Effector memory CD8-positive, alpha-beta T cell (primary cell): Measurements from ENCODE around the gene ZC3HAV1L.
"Not testable (repeated sequence)": the region's sequence is repeated elsewhere in the genome, so short reads cannot be mapped to it uniquely, and the experiment has no call there.

Experiments used
- ATAC-seq: fragments of 150-1000 bp; cut with Tn5 transposase; replicated peaks from 2 replicates; pipeline ENCODE4 v1.10.0; 2021; ENCODE audit warnings: mild to moderate bottlenecking, moderate library complexity
- DNase-seq, 3 experiments: peaks; one replicate each; pipeline ENCODE4 v3.0.0; 2021
- H3K27ac Mint-ChIP-seq, 2 donors: one replicate each; pipeline ENCODE4 v1.8.0; 2022; ENCODE audit warnings: mild to moderate bottlenecking in 2 of 2, mixed read lengths in 2 of 2, moderate library complexity in 2 of 2
- H3K27me3 Mint-ChIP-seq, 2 donors: one replicate each; pipeline ENCODE4 v1.8.0; 2022; ENCODE audit warnings: mixed read lengths in 2 of 2
- H3K36me3 Mint-ChIP-seq: one replicate; pipeline ENCODE4 v1.8.0; 2022; ENCODE audit warnings: mild to moderate bottlenecking, moderate library complexity, mixed read lengths; ENCODE audit not compliant: insufficient read depth
- H3K4me1 Mint-ChIP-seq, 2 donors: one replicate each; pipeline ENCODE4 v1.8.0; 2022; ENCODE audit warnings: low read depth in 2 of 2, mixed read lengths in 2 of 2
- H3K4me3 Mint-ChIP-seq, 2 donors: one replicate each; pipeline ENCODE4 v1.8.0; 2022; ENCODE audit warnings: mild to moderate bottlenecking in 2 of 2, mixed read lengths in 2 of 2, moderate library complexity in 2 of 2
- H3K9me3 Mint-ChIP-seq, 2 donors: one replicate each; pipeline ENCODE4 v1.8.0; 2022; ENCODE audit warnings: mixed read lengths in 2 of 2

ZC3HAV1L gene

DNA sequence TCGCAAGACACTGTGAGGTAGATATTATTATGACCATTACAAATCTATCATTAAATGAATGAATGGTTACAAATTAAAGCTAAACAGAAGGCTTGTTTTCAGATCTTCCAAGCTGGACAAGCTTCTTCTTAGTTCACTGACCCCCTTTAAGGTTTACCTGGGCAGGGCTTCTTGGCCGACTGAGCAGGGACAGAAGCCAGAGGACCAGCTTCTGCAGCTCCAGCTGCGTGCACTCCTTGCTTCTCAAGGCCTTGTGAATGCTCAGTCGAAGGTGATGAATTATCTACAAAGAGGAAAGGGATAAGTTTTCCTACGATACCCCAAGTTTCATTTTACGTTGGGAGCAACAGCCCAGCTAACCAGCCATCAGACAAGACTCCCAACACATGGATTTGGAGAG is 9.3 kb downstream of the ZC3HAV1L start:
- H3K9me3 Mint-ChIP-seq, result no peaks in the 10 kb centered on the region
- ATAC-seq (no peak), DNase-seq (no peak)
- peak overlapping the region in 1 of 2 donors; percentile 12 for H3K27ac Mint-ChIP-seq
- no peak overlapping the region for H3K4me3 Mint-ChIP-seq
- H3K27me3 Mint-ChIP-seq, result no peaks in the 10 kb centered on the region
- peaks cover 5% of the 10 kb centered on the region for H3K36me3 Mint-ChIP-seq
- H3K4me1 Mint-ChIP-seq, result no peaks in the 10 kb centered on the region

DNA sequence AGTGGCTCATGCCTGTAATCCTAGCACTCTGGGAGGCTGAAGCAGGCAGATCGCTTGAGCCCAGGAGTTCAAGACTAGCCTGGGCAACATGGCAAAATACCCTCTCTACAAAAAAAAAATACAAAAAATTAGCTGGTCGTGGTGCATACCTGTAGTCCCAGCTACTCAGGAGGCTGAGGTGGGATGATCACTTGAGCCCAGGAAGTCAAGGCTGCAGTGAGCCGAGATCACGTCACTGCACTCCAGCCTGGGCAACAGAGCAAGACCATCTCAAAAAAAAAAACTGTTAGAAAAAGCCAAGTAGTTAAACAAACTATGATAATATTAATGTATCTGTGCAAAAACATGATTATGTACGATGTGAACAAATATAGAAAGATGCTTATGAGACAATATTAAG is 10.0 kb downstream of the ZC3HAV1L start:
- not testable (repeated sequence) for ATAC-seq, H3K36me3 Mint-ChIP-seq, H3K4me3 Mint-ChIP-seq, H3K27me3 Mint-ChIP-seq, H3K4me1 Mint-ChIP-seq, DNase-seq, H3K27ac Mint-ChIP-seq, H3K9me3 Mint-ChIP-seq

DNA sequence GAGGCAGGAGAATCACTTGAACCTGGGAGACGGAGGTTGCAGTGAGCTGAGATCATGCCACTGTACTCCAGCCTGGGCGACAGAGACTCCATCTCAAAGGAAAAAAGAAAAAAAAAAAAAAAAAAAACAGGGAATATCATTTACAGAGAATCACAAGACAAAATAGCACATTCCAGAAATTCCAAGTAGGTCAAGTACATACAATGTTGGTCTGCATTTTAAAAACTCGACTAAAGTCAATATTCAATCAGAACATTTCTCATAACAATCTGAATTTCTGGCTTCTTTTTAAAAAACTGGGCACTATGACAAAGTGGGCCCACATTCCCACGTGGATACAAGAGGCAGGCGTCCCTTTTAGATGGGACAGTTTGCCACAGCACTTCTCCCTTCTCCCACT is 12.8 kb downstream of the ZC3HAV1L start:
- Mint-ChIP-seq H3K4me1 (peaks cover 0 to under 1% of the 10 kb centered on the region in 2 donors), H3K27me3 (no peaks in the 10 kb centered on the region), H3K27ac (no peak overlapping the region), H3K36me3 (peaks cover 9% of the 10 kb centered on the region), H3K4me3 (no peak overlapping the region), H3K9me3 (no peaks in the 10 kb centered on the region)
- ATAC-seq, result no peak
- DNase-seq, result no peak

DNA sequence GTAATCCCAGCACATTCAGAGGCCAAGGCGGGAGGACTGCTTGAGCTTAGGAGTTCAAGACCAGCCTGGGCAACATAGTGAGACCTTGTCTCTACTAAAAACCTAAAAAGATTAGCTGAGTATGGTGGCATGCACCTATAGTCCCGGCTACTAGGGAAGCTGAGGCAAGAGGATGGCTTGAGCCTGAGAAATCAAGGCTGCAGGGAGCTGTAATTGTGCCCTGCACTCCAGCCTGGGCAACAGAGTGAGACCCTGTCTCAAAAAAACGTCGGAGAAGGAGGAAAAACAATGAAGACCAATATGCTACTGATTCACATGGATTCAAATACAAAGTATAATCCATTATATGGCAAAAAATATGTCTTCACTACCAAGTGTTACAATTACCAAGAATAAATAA is 13.6 kb downstream of the ZC3HAV1L start:
- ATAC-seq, result no peak
- DNase-seq, result no peak
- Mint-ChIP-seq H3K27me3 (no peaks in the 10 kb centered on the region), H3K4me3 (no peak overlapping the region), H3K27ac (no peak overlapping the region), H3K4me1 (peaks cover 1 to 2% of the 10 kb centered on the region in 2 donors), H3K9me3 (no peaks in the 10 kb centered on the region), H3K36me3 (peaks cover 9% of the 10 kb centered on the region)

DNA sequence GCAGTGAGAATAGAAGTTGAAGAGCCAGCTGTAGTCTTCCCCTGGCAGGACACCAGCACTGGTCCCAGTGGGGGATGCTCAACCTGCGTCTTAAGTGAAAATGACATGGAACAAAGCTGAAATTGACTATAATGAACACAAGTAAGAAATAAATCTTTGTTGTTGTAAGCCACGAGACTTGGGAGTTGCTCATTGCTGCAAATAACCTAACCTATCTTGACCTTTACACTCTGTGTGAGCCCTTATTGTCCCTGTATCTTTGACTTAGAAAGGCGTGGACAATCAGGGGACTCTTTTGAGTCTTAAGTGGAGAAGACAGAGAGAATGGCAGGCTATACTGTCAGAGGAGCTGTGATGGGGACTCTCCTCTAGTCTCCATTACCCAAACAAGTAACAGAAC is 16.9 kb downstream of the ZC3HAV1L start:
- ATAC-seq, result no peak
- Mint-ChIP-seq H3K4me1 (peaks cover 1 to 7% of the 10 kb centered on the region in 2 donors), H3K4me3 (no peak overlapping the region), H3K27me3 (peaks cover 10 to 20% of the 10 kb centered on the region in 2 donors), H3K27ac (no peak overlapping the region), H3K36me3 (peaks cover 8% of the 10 kb centered on the region), H3K9me3 (no peaks in the 10 kb centered on the region)
- no peak for DNase-seq

DNA sequence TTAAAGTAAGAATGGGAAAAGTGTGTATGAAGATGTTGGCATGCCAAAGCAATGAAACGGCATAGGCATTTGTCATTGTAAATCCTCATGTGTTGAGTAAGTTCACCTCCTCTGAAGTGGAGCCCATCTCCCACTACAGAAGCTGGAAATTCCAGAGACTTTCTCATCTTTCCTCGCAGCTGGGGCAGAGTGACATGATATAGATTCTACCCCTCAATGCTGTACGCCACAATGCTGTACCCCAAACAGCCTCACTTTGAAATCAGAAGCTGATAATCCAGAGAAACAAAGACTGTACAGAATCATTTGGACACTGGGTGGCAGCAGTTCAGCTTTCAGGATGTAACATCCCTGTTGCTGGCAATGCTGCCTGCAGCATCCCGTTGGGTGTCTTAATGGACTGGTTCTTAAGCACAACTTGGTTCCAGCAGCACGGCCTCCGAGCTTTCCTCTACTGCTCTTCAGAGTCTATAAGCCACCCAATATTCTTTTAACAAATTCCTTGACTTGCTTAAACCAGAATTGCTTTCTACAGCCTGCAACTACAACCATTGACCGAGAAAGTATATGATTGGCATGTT is 18.8 kb downstream of the ZC3HAV1L start:
- Mint-ChIP-seq H3K9me3 (no peaks in the 10 kb centered on the region), H3K27ac (no peak overlapping the region), H3K36me3 (peaks cover 8% of the 10 kb centered on the region), H3K4me3 (no peak overlapping the region), H3K27me3 (peaks cover 18 to 30% of the 10 kb centered on the region in 2 donors), H3K4me1 (peaks cover 1 to 7% of the 10 kb centered on the region in 2 donors)
- ATAC-seq (peak; percentile 100), DNase-seq (peak; percentile 60 to 67 (median 62))

DNA sequence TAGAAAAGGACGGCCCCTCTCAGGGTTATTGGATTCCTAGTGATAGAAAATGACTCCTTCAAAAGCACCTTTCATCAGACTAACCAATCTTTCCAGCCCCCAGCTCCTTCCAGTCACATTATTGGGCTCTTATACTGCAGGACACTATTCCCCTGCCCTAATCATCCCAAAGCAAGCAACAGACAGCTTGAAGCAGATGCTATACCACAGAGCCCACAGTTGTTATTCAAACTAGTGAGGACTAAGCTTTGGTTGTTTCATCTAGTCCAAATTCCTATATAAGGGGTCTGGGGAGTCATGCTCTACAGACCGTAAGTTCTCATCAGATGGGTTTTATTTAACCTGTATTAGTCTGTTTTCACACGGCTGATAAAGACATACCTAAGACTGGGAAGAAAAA is 24.5 kb downstream of the ZC3HAV1L start:
- DNase-seq (no peak), ATAC-seq (no peak)
- Mint-ChIP-seq H3K36me3 (peaks cover 3% of the 10 kb centered on the region), H3K9me3 (no peaks in the 10 kb centered on the region), H3K27me3 (peaks cover 25 to 30% of the 10 kb centered on the region in 2 donors), H3K27ac (no peak overlapping the region), H3K4me1 (no peaks in the 10 kb centered on the region), H3K4me3 (no peak overlapping the region)

DNA sequence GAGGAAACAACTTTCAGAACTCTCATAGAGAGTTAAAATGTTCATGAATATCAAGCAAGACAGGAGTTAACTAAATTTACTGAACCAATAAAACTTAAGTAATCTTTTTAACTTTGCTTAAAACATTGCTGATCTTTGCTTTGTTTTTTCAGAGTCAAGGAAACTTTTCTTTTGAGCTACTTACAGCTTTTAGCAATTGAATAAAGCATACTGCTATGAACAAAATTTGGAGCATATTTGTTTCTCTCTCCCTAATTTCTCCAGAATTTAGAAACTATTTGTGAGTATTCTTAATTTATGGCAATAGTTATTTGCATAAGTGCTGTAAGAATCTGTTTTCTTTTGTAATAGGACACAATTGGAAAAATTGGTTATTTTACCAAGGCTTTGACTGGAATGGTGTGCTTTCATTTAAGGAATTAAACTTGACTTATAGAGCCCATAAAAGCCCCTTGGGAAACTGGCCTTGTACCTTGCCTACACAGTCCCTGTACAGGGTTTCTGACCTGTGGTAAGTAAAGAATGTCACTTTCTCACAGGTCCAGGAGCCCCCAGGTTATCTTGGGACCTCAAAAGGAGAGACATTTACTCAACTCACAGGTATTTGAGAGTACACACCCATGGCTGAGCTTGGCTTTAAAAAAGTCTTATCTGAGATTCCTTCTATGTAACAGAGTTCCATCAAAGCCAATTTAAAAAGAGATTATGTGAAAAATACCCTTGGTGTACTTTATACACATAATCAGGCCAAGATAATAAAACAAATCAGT is 31.3 kb downstream of the ZC3HAV1L start:
- H3K4me3 Mint-ChIP-seq, result no peak overlapping the region
- H3K4me1 Mint-ChIP-seq, result no peaks in the 10 kb centered on the region
- peaks cover 15 to 28% of the 10 kb centered on the region in 2 donors for H3K27me3 Mint-ChIP-seq
- DNase-seq (no peak), ATAC-seq (no peak)
- no peak overlapping the region for H3K27ac Mint-ChIP-seq
- H3K9me3 Mint-ChIP-seq, result no peaks in the 10 kb centered on the region
- no peaks in the 10 kb centered on the region for H3K36me3 Mint-ChIP-seq

DNA sequence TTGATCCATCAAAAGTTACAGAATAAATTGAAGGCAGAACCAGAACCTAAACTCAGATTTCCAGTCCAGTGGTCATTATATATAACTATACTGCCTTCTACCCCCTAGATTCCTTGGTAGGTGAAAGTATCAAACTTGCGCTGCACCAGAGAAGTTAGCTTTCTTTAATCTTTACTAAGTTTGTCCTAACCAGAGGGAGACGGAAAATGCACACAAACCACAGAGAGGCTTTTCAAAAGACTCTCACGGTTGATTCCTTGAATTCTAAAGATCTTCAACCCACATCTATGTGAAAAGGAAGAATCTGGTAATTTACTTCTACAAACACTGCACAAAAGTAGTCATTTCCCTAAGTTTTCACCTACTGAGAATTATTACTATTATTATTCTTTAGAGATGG is 36.4 kb downstream of the ZC3HAV1L start:
- no peaks in the 10 kb centered on the region for H3K9me3 Mint-ChIP-seq
- no peaks in the 10 kb centered on the region for H3K4me1 Mint-ChIP-seq
- DNase-seq, result no peak
- no peaks in the 10 kb centered on the region for H3K36me3 Mint-ChIP-seq
- H3K27ac Mint-ChIP-seq, result no peak overlapping the region
- no peak for ATAC-seq
- peaks cover 45 to 53% of the 10 kb centered on the region in 2 donors for H3K27me3 Mint-ChIP-seq
- no peak overlapping the region for H3K4me3 Mint-ChIP-seq

DNA sequence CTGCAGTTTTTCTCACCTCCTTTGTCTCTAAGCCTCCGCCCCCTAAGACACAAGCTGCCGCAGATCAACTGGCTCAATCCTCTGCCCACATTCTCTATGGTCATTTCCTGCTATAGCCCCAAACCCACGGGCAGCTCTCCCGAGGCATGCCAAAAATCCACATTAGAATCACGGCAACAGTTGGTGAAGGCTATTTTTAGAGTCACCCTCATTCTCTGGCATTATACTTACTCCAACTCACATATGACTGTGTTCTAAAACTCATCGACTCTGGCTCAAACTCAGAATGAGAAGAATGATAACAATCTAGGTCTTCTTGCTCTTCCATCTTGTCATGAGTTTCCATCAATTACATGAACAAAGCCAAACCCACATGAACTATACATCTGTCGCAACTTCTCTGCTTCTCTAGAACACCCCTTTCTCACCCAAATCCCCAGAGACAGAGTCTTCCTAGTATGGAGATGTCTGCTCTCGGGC is 43.8 kb downstream of the ZC3HAV1L start:
- no peak for ATAC-seq
- Mint-ChIP-seq H3K4me3 (no peak overlapping the region), H3K36me3 (no peaks in the 10 kb centered on the region), H3K27me3 (peaks cover 41 to 51% of the 10 kb centered on the region in 2 donors), H3K27ac (no peak overlapping the region), H3K4me1 (no peaks in the 10 kb centered on the region), H3K9me3 (no peaks in the 10 kb centered on the region)
- no peak for DNase-seq

DNA sequence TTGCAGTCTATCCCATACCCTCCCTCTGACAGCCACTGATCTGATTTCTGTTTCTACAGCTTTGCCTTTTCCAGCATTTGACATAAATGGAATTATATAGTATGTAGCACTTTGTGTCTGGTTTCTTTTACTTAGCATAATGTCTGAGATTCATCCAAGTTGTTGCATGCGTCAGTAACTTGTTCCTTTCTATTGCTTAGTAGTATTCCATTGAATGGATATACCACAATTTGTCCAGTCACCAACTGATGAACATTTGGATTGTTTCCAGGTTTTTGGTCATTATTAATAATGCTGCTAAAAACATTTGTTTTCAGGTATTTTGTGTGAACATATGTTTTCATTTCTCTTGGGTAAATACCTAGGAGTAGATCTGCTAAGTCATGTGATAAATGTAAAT is 48.2 kb downstream of the ZC3HAV1L start:
- no peak for DNase-seq
- H3K36me3 Mint-ChIP-seq, result peaks cover 3% of the 10 kb centered on the region
- no peak for ATAC-seq
- H3K9me3 Mint-ChIP-seq, result no peaks in the 10 kb centered on the region
- no peak overlapping the region for H3K27ac Mint-ChIP-seq
- H3K4me3 Mint-ChIP-seq, result no peak overlapping the region
- peaks cover 39 to 41% of the 10 kb centered on the region in 2 donors for H3K27me3 Mint-ChIP-seq
- no peaks in the 10 kb centered on the region for H3K4me1 Mint-ChIP-seq

DNA sequence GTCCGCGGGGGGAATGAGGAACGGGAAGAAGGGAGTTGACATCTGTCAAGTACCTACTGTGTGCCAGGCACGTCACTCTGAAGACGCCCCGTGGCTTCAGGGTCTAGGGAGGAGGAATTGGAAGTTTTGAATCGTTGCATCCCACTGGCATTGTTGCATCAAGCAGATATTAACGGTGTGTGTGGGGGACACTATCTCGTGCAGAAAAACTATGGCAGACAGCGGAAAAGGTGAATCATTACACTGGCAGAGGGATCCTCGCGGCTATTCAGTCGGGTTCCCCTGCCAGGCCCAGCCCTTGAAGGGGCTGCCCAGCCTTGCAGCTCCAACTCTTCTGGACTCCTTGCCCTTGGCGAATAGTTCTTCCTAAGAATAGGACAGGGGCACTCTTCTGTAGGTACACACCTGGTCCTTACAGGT is 53.6 kb downstream of the ZC3HAV1L start:
- DNase-seq, result no peak
- Mint-ChIP-seq H3K9me3 (no peaks in the 10 kb centered on the region), H3K4me3 (peak overlapping the region; percentile 59 to 67), H3K27ac (no peak overlapping the region), H3K36me3 (peaks cover 3% of the 10 kb centered on the region), H3K4me1 (peaks cover 11 to 15% of the 10 kb centered on the region in 2 donors), H3K27me3 (peaks cover 45 to 48% of the 10 kb centered on the region in 2 donors)
- no peak for ATAC-seq

DNA sequence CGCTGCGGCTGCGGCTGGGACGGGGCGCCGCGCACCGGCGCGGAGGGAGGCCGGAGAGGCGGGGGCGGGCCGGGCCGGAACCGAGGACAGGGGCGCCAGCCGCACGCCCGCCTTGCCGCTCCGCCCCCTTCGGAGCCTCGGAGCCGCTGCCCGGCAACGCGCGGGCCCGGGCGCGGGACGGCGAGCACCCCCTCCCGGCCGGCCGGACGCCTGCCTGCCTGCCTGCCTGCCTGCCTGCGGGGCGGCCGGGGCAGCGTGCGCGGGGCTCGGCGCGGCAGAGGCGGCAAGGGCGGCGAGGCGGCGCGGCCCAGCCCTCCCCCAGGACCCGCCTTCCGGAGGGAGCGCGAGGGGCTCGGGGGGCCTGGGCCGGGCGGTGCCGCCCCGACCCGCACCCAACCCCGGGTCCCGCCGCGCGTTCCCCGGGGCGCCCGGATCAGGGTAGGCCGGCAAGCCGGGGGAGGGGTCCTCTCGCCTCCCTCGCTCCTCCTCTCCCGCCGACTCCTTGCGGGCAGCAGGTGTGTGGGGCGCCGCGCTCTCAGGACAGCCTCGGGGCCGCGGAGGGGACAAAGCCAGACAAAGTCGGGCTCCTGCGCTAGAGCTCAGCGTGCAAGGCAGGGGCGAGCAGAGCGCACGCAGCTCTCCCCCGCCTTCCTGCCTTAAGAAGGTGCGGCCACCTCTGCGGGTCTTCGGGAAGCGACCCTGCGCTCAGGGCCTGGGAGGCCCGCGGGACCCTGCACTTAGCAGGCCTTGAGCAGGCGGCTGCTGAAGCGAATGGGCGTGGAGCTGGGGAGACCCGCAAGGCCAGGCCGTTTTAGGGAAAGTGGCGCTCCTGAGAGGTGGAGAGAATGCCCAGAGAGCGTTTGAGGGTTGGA is 54.3 kb downstream of the ZC3HAV1L start, which contains the start of gene KIAA1549:
Gene KIAA1549 (minus strand): TSS at position 58 of the 872 bp plus-strand sequence. CDS start 120 bp downstream, outside the sequence.
- Mint-ChIP-seq H3K36me3 (peaks cover 3% of the 10 kb centered on the region), H3K4me3 (peak within 1 kb of the TSS; percentile 91 to 93), H3K9me3 (no peaks in the 10 kb centered on the region), H3K27ac (peak within 1 kb of the TSS in 1 of 2 donors; percentile 83), H3K27me3 (peaks cover 45 to 48% of the 10 kb centered on the region in 2 donors), H3K4me1 (peaks cover 11 to 15% of the 10 kb centered on the region in 2 donors)
- peak in 2 of 3 experiments; percentile 12 to 26 for DNase-seq
- ATAC-seq, result peak; percentile 83
